ENCODE results near the gene RPP25L. TPM values are rescaled to one million over a fixed set of nuclear protein-coding genes. Genes with fewer than 3 reads are reported as not detected.

Gene RPP25L
- total RNA-seq, result 10 to 100 TPM; 16.6 to 29.4 (median 21.2) TPM

GRCh38 chr9:34611811-34612787 lies at the start of gene RPP25L:
Gene RPP25L (minus strand): TSS chr9:34612097. CDS start chr9:34611296, 801 bp downstream.
- H3K36me3 ChIP-seq, result peaks cover 0 to 37% of the 10 kb centered on the region in 2 donors
- TF ChIP-seq POLR2AphosphoS5 (IDR thresholded peaks at IDR 0.05), result peak; percentile 76
- TF ChIP-seq CTCF (IDR thresholded peaks at IDR 0.05), result peak in 1 of 4 experiments; percentile 18
- TF ChIP-seq EP300 (IDR thresholded peaks at IDR 0.05), result no peak
- TF ChIP-seq POLR2A (IDR thresholded peaks at IDR 0.05), result peak; percentile 68 to 78
- H3K27ac ChIP-seq, result peak within 1 kb of the TSS; percentile 75 to 85 (median 85)
- peaks cover 0 to 33% (median 10%) of the 10 kb centered on the region in 3 donors for H3K4me1 ChIP-seq
- ATAC-seq, result peak; percentile 97
- 0 to 2% methylated on average over 10 of the region's 77 CpGs for WGBS, 2 donors (ENCODE audit: low coverage in 1 of 2)
- H3K9me3 ChIP-seq, result no peaks in the 10 kb centered on the region
- H3K27me3 ChIP-seq, result no peaks in the 10 kb centered on the region
- H3K4me3 ChIP-seq, result peak within 1 kb of the TSS; percentile 71 to 84

GRCh38 chr9:34659592-34660253 lies 47.8 kb upstream of the RPP25L start:
- no peaks in the 10 kb centered on the region for H3K9me3 ChIP-seq
- WGBS, 2 donors (ENCODE audit: low coverage in 1 of 2), result 80% methylated on average over 4 of the region's 8 CpGs; no CpG with 5 or more reads in 1 of the 2 donors
- no peaks in the 10 kb centered on the region for H3K27me3 ChIP-seq
- H3K4me3 ChIP-seq, result no peak overlapping the region
- H3K27ac ChIP-seq, result no peak overlapping the region
- H3K4me1 ChIP-seq, result peaks cover 0 to 25% (median 12%) of the 10 kb centered on the region in 3 donors
- TF ChIP-seq CTCF (IDR thresholded peaks at IDR 0.05) (no peak), EP300 (IDR thresholded peaks at IDR 0.05) (no peak), POLR2AphosphoS5 (IDR thresholded peaks at IDR 0.05) (no peak), POLR2A (IDR thresholded peaks at IDR 0.05) (no peak)
- ATAC-seq, result no peak
- peaks cover 0 to 53% of the 10 kb centered on the region in 2 donors for H3K36me3 ChIP-seq

GRCh38 chr9:34658461-34658860 lies 46.6 kb upstream of the RPP25L start:
- H3K36me3 ChIP-seq, result peaks cover 0 to 53% of the 10 kb centered on the region in 2 donors

GRCh38 chr9:34656992-34657391 lies 45.1 kb upstream of the RPP25L start:
- Histone ChIP-seq H3K27ac (no peak overlapping the region), H3K4me3 (no peak overlapping the region), H3K9me3 (no peaks in the 10 kb centered on the region), H3K4me1 (peaks cover 0 to 39% (median 36%) of the 10 kb centered on the region in 3 donors), H3K36me3 (peaks cover 0 to 47% of the 10 kb centered on the region in 2 donors), H3K27me3 (no peaks in the 10 kb centered on the region)
- 100% methylated on average over 1 of the region's 5 CpGs; no CpG with 5 or more reads in 1 of the 2 donors for WGBS, 2 donors (ENCODE audit: low coverage in 1 of 2)
- no peak for ATAC-seq
- TF ChIP-seq POLR2AphosphoS5 (IDR thresholded peaks at IDR 0.05) (no peak), POLR2A (IDR thresholded peaks at IDR 0.05) (no peak), CTCF (IDR thresholded peaks at IDR 0.05) (no peak), EP300 (IDR thresholded peaks at IDR 0.05) (no peak)

More at GRCh38 chr9:34658461-34658860, 46.6 kb upstream of the RPP25L start:
- WGBS, 2 donors (ENCODE audit: low coverage in 1 of 2), result 85 to 89% methylated on average over 6 to 8 of the region's 14 CpGs
- Histone ChIP-seq H3K4me1 (peaks cover 0 to 25% (median 21%) of the 10 kb centered on the region in 3 donors), H3K9me3 (no peaks in the 10 kb centered on the region), H3K27me3 (no peaks in the 10 kb centered on the region), H3K4me3 (no peak overlapping the region), H3K27ac (no peak overlapping the region)
- TF ChIP-seq CTCF (IDR thresholded peaks at IDR 0.05) (no peak), EP300 (IDR thresholded peaks at IDR 0.05) (no peak), POLR2A (IDR thresholded peaks at IDR 0.05) (no peak)
- ATAC-seq, result no peak
